Activated naive CD4-positive, alpha-beta T cell treated with anti-CD3 and anti-CD28 coated beads, Interleukin-2, amount 50 U/mL, for 24 hours (primary cell): ENCODE results near the gene SH2B3.
A peak's percentile ranks its signal among the peaks of the same experiment; 100 is the strongest.
"Not testable (repeated sequence)": the region's sequence is repeated elsewhere in the genome, so short reads cannot be mapped to it uniquely, and the experiment has no call there.

Experiments used
- H3K27ac Mint-ChIP-seq: one replicate; pipeline ENCODE4 v1.8.0; 2021; ENCODE audit warnings: mild to moderate bottlenecking, mixed read lengths
- H3K27me3 Mint-ChIP-seq: one replicate; pipeline ENCODE4 v1.8.0; 2021; ENCODE audit warnings: mixed read lengths
- H3K36me3 Mint-ChIP-seq: one replicate; pipeline ENCODE4 v1.8.0; 2021; ENCODE audit warnings: mixed read lengths
- H3K4me1 Mint-ChIP-seq: one replicate; pipeline ENCODE4 v1.8.0; 2021; ENCODE audit warnings: mixed read lengths
- H3K4me3 Mint-ChIP-seq: one replicate; pipeline ENCODE4 v1.8.0; 2021; ENCODE audit warnings: mild to moderate bottlenecking, mixed read lengths
- H3K9me3 Mint-ChIP-seq: one replicate; pipeline ENCODE4 v1.8.0; 2021; ENCODE audit warnings: mixed read lengths

SH2B3 gene

DNA sequence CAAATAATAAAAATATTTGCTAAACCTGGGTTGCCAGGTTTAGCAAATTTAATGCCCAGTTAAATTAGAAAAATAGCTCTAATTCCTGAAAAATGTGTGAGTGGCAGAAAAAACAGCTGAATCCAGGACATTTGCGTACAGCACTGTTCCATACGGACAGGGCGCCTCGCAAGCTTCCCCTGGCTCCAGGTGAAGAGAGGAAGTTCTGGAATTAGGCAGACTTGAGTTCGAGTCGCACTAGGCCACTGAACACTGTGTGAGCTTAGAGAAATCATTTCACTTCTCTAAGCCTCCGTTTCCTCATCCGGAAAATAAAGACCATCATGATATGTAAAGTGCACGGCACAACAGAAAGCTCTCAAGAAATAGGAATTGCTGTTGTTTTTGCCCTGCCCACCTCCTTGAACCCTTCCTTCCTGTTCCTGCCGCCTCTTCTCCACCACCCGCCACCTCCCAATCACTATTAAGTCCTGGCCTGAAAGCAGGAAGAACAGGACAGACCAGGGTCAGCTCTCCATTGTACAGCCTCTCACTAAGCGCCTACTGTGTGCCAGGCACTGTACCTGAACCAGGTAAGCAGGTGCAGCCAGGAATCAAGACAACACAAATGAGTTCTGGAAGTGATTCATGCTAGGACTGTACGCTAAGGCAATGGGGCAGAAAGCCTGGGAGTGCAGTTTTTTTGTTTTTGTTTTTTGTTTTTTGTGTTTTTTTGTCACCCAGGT lies 36.1 kb upstream of the SH2B3 start:
- H3K36me3 Mint-ChIP-seq = peaks cover 3% of the 10 kb centered on the region
- H3K27ac Mint-ChIP-seq = no peak overlapping the region
- H3K27me3 Mint-ChIP-seq = no peaks in the 10 kb centered on the region
- no peaks in the 10 kb centered on the region for H3K9me3 Mint-ChIP-seq
- peaks cover 23% of the 10 kb centered on the region for H3K4me1 Mint-ChIP-seq
- peak overlapping the region; percentile 86 for H3K4me3 Mint-ChIP-seq

DNA sequence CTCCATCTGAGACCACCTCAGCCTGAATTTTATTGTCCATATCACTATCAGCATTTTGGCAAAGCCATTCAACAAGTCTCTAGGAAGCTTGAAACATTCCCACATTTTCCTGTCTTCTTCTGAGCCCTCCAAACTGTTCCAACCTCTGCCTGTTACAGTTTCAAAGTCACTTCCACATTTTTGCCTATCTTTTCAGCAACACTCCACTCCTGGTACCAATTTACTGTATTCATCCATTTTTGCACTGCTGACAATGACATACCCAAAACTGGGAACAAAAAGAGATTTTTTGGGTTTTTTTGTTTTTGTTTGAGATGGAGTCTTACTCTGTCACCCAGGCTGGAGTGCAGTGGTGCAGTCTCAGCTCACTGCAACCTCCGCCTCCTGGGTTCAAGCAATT lies 32.5 kb upstream of the SH2B3 start:
- not testable (repeated sequence) for H3K4me3 Mint-ChIP-seq, H3K27me3 Mint-ChIP-seq, H3K9me3 Mint-ChIP-seq, H3K36me3 Mint-ChIP-seq, H3K27ac Mint-ChIP-seq, H3K4me1 Mint-ChIP-seq

DNA sequence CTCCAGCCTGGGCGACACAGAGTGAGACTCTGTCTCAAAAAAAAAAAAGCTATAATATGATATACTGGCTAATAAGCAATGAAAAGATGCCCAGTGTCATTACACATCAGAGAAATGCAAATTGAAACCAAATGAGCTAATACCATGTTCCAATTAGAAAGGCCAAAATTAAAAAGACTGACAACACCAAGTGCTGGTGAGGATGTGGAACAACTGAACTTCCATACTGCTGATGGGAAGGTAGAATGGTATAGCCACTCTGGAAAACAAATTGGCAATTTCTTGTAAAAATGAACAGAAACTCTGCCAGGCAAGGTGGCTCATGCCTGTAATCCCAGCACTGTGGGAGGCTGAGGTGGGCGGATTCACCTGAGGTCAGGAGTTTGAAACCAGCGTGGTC lies 28.3 kb upstream of the SH2B3 start:
- Mint-ChIP-seq H3K4me3 (no peak overlapping the region), H3K27ac (no peak overlapping the region), H3K36me3 (peaks cover 3% of the 10 kb centered on the region), H3K9me3 (no peaks in the 10 kb centered on the region), H3K27me3 (no peaks in the 10 kb centered on the region), H3K4me1 (no peaks in the 10 kb centered on the region)

DNA sequence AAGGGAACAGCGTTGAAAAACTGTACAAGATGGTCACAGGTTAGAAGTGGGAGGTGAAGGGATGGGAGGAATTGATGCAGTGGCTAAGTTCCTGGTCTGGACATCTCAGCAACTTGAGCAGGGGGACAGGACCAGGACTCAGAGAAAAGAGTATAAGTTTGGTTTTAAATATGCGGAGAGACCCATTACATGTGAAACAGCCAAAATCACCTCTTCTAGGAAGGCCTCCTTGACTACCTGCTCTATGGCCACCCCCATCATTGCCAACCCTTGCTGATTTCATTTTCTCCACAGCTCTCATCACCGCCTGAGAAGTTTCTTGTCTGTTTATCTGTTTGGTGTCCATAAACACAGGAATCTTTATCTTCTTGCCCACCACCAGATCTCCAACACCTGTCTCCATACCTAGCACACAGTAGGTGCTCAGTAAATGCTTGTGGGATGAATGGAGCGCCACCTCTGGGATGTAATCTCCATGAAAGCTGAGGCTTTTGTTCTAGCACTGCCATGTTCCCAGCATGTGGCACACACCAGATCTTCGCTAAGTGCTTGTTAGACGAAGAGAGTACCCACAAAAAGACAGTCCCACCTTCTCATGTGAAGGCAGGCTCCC lies 25.7 kb upstream of the SH2B3 start:
- H3K4me1 Mint-ChIP-seq = peaks cover 3% of the 10 kb centered on the region
- H3K36me3 Mint-ChIP-seq = no peaks in the 10 kb centered on the region
- H3K27me3 Mint-ChIP-seq = no peaks in the 10 kb centered on the region
- no peak overlapping the region for H3K4me3 Mint-ChIP-seq
- no peaks in the 10 kb centered on the region for H3K9me3 Mint-ChIP-seq
- no peak overlapping the region for H3K27ac Mint-ChIP-seq

DNA sequence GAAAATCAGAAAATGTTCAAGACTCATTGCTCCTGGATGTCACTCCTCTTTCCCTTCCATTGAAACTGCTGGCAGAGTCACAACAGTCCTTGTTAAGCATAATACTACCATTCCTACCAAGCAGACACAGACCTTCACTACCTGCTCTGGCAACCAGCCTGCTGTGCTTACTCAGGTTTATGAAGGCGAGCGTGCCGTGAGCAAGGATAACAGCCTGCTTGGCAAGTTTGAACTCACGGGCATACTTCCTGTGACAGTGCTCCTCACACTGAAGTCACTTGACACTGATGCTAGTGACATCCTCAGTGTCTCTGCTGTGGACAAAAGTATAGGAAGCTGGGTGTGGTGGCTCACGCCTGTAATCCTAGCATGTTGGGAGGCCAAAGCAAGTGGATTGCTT lies 21.1 kb upstream of the SH2B3 start:
- Mint-ChIP-seq H3K27ac (no peak overlapping the region), H3K4me3 (no peak overlapping the region), H3K9me3 (no peaks in the 10 kb centered on the region), H3K4me1 (peaks cover 3% of the 10 kb centered on the region), H3K36me3 (no peaks in the 10 kb centered on the region), H3K27me3 (no peaks in the 10 kb centered on the region)

DNA sequence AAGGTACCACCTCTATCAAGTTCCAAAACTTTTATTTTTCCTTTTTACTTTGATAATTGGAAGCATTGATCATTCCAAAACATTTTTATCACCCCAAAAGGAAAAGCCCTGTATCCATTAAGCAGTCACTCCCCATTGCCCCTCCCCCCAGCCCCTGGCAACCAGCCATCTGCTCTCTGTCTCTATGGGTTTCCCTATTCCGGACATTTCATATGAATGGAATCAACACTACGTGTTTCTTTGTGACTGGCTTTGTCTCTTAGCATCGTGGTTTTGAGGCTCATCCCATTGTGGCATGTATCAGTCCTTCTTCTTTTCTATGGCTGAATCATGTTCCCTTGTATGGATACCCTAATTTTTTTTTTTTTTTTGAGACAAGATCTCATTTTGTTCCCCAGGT lies 18.8 kb upstream of the SH2B3 start:
- Mint-ChIP-seq H3K4me1 (peaks cover 3% of the 10 kb centered on the region), H3K36me3 (no peaks in the 10 kb centered on the region), H3K27me3 (no peaks in the 10 kb centered on the region), H3K4me3 (no peak overlapping the region), H3K9me3 (no peaks in the 10 kb centered on the region), H3K27ac (no peak overlapping the region)

DNA sequence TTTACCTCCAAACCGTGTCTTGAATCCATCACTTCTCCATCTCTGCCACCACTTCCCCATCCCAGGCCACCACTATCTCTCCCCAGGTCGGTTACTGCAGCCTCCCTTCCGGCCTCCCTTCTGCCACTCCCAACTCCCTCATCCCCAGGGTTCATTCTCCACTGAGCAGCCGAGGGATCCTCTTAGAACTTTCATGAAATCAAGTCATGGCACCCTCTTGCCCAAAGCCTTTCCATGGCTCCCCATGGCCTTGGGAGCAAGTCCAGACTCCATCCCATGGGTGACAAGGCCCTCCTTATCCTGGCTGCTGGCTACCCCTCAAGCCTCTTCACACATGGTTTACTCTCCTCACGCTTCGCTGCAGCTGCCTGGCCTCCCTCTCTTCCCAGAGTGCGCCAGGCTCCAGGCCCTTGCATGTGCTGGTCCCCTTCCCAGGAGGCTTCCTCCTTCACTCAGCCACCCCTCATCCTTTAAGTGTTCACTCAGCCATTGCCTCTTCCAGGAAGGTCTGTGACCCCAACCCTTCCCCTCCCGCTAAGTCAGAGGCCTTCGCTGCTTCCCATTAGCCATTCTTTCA lies 17.9 kb upstream of the SH2B3 start:
- H3K36me3 Mint-ChIP-seq = no peaks in the 10 kb centered on the region
- H3K27me3 Mint-ChIP-seq = no peaks in the 10 kb centered on the region
- H3K4me3 Mint-ChIP-seq = no peak overlapping the region
- H3K9me3 Mint-ChIP-seq = no peaks in the 10 kb centered on the region
- H3K4me1 Mint-ChIP-seq = peaks cover 3% of the 10 kb centered on the region
- H3K27ac Mint-ChIP-seq = no peak overlapping the region

DNA sequence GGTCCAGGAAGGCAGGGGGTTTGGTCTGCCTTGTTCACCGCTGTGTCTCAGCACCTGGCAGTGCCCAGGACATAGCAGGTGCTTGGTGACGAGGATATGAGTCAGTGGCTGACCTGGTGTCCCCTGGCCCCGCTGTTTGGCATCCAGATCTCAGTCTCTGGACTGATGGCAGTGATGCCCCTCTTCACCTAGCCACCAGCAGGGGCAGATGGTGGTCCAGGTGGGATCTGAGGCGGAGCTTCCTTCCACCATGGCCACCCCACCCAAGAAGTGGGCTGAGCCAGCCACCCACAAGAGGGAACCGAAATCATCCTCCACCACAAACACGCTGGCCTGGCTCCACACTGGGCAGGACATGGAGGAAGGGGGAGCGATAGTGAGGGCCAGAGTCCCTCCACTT lies 16.1 kb upstream of the SH2B3 start:
- peaks cover under 1% of the 10 kb centered on the region for H3K4me1 Mint-ChIP-seq
- H3K36me3 Mint-ChIP-seq = no peaks in the 10 kb centered on the region
- H3K27ac Mint-ChIP-seq = no peak overlapping the region
- H3K27me3 Mint-ChIP-seq = no peaks in the 10 kb centered on the region
- H3K9me3 Mint-ChIP-seq = no peaks in the 10 kb centered on the region
- no peak overlapping the region for H3K4me3 Mint-ChIP-seq

DNA sequence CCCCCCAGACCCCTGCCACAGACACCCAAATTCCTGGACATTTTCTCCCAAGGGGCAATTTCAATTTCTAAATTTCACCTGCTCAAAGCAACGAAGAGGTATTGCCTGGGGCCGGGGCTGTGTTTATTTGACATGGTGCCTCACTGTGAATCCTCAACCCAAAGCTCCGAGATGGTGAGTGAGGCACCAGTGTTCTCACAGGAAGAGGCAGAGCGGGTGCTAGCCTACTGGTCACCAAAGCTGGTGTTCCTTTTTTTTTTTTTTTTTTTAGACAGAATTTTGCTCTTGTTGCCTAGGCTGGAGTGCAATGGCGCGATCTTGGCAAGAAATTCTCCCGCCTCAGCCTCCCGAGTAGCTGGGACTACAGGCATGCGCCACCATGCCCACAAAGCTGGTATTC lies 14.8 kb upstream of the SH2B3 start:
- Mint-ChIP-seq H3K9me3 (no peaks in the 10 kb centered on the region), H3K4me3 (no peak overlapping the region), H3K4me1 (no peaks in the 10 kb centered on the region), H3K27ac (no peak overlapping the region), H3K36me3 (no peaks in the 10 kb centered on the region), H3K27me3 (no peaks in the 10 kb centered on the region)

DNA sequence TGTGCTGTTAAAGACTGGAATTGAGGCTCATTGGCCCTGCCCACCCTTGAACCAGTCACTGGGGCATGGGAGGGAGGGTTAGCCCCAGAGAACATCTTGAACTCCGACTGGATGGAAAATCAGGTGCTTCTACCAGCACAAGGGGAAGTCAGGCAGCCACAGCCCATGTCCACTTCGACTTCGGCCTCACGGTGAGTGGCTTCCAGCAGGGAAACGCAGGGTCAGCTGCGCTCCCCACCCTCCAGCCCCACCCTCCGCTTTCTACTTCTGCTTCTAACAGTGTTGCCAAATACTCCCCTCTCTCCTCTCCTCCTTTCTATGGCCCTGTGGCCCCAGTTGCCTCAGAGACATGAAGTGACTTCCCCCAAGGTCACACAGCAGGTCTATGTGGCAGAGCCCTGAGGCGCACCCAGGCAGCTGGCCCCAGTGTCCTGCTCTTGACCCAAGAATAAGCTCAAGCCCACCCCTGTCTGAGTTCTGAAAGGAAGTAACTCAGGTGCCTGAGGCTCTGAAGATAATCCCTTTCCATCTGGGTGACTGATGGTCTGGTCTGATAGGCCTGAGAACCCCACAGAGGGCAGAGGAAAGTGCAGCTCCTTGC lies 11.9 kb upstream of the SH2B3 start:
- H3K4me1 Mint-ChIP-seq = peaks cover 15% of the 10 kb centered on the region
- H3K27ac Mint-ChIP-seq = no peak overlapping the region
- H3K4me3 Mint-ChIP-seq = no peak overlapping the region
- no peaks in the 10 kb centered on the region for H3K9me3 Mint-ChIP-seq
- no peaks in the 10 kb centered on the region for H3K27me3 Mint-ChIP-seq
- no peaks in the 10 kb centered on the region for H3K36me3 Mint-ChIP-seq

DNA sequence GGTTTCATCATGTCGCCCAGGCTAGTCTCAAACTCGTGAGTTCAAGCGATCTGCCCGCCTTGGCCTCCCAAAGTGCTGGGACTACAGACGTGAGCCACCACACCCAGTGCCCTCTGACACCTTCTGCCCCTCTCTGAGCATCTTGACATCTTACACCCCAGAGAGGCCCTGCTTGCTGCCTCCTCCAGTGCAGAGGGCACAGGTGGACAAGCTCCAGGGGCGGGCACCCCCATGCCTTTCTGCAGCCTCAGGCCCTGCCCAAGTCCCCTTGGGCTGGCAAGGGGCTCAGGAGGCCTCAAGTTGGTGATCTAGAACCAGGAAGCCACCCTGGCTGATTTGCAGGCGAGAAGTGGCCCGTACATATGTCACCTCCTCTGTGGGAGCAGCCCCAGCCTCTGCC lies 11.2 kb upstream of the SH2B3 start:
- no peak overlapping the region for H3K4me3 Mint-ChIP-seq
- H3K9me3 Mint-ChIP-seq = no peaks in the 10 kb centered on the region
- no peaks in the 10 kb centered on the region for H3K27me3 Mint-ChIP-seq
- no peaks in the 10 kb centered on the region for H3K36me3 Mint-ChIP-seq
- no peak overlapping the region for H3K27ac Mint-ChIP-seq
- H3K4me1 Mint-ChIP-seq = peaks cover 22% of the 10 kb centered on the region

DNA sequence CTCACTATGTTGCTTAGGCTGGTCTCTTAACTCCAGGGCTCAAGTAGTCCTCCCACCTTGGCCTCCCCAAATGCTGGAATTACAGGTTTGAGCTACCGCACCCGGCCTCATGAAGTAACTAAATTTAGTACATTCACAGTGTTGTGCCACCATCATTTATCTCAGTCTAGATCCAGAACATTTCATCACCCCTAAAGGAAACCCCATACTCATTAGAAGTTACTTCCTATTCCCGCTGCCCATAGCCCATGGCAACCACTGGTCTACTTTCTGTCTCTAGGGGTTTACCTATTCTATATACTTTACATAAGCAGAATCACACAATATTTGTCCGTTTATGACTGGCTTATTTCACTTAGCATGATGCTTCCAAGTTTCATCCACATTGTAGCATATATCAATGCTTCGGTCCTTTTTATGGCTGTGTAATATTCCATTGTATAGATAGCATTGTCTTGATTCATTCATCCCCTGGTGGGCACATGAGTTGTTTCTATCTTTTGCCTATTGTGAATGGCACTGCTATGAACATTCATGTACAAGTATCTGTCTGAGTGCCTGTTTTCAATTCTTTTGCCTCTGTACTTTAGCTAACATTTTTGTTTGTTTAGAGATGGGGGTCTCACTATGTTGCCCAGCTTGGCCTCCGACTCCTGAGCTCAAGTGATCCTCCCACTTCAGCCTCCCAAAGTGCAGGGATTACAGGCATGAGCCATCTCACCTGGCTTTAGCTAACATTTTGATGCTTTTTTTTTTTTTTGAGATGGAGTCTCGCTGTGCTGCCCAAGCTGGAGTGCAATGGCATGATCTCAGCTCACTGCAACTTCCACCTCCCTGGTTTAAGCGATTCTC lies 10.2 kb upstream of the SH2B3 start:
- Mint-ChIP-seq H3K27me3 (no peaks in the 10 kb centered on the region), H3K36me3 (no peaks in the 10 kb centered on the region), H3K9me3 (no peaks in the 10 kb centered on the region), H3K4me3 (no peak overlapping the region), H3K27ac (no peak overlapping the region), H3K4me1 (peaks cover 30% of the 10 kb centered on the region)

DNA sequence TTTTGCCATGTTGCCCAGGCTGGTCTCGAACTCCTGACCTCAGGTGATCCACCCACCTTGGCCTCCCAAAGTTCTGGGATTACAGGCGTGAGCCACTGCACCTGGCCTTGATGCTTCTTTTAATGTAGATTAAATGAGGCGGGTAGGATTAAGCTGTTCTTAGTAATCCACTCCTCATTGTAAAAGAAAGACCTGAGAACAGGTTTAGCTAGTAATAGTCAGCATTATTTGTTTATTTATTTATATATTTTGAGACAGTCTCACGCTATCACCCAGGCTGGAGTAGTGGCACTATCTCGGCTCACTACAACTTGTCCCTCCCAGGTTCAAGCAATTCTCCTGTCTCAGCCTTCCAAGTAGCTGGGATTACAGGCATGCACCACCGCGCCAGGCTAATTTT lies 9.5 kb upstream of the SH2B3 start:
- not testable (repeated sequence) for H3K4me3 Mint-ChIP-seq, H3K27ac Mint-ChIP-seq, H3K36me3 Mint-ChIP-seq, H3K27me3 Mint-ChIP-seq, H3K9me3 Mint-ChIP-seq
- H3K4me1 Mint-ChIP-seq = peaks cover 30% of the 10 kb centered on the region

DNA sequence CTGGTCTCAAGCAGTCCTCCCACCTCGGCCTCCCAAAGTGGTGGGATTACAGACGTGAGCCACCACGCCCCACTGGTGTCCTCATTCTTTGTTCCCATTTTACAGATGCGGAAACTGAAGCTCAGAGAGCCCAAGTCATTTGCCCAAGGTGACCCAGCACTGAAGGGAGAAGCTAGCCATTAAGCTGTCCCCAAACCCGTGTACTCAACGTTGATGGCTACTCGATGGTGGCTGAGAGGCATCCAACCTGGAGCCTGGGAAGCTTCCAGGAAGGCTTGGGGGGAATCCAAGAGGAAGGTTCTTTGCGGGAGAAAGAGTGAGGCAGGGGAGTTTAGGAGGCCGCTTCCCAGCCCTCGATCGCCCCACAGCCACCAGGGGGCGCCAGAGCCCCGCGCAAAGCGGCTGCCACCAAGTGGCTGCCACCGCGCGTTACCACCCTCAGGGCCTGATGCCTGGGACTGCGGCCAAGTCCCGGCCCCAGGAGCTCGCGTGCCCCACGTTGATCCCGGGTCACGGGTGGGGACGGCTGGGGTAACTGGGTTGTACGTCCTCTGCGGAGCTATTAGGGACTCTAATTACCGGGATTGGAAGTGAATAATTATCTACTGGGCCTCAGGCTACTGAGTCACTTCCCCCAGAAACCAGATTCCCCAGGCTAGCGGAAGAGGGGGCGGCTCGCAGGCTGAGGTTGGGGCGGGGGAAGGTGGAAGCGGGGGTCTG lies 8.8 kb upstream of the SH2B3 start:
- no peaks in the 10 kb centered on the region for H3K27me3 Mint-ChIP-seq
- H3K9me3 Mint-ChIP-seq = no peaks in the 10 kb centered on the region
- no peaks in the 10 kb centered on the region for H3K36me3 Mint-ChIP-seq
- H3K4me3 Mint-ChIP-seq = peak overlapping the region; percentile 77
- peaks cover 30% of the 10 kb centered on the region for H3K4me1 Mint-ChIP-seq
- H3K27ac Mint-ChIP-seq = peak overlapping the region; percentile 74

DNA sequence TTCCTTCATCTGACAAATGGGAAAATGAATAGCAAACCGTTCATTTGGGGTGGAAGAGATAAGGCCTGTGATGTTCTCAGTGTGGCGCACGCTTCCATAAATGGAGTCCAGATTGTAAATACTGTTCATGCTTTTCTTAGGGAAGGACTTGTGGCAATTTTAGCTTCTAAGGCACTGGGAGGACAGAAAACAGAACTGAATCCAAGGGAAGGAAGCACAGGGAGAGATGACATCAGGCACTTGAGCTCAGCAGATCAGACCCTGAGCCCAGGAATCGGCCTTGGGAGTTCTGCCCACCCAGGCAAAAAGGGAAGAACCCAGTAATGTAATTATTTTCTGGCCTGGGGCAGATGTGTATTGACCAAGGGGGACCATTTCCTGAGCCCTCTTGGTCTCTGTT lies 7.2 kb upstream of the SH2B3 start:
- no peaks in the 10 kb centered on the region for H3K9me3 Mint-ChIP-seq
- peaks cover 39% of the 10 kb centered on the region for H3K4me1 Mint-ChIP-seq
- peak overlapping the region; percentile 13 for H3K27ac Mint-ChIP-seq
- H3K4me3 Mint-ChIP-seq = no peak overlapping the region
- no peaks in the 10 kb centered on the region for H3K36me3 Mint-ChIP-seq
- H3K27me3 Mint-ChIP-seq = no peaks in the 10 kb centered on the region
